ENCODE data around the gene MCMBP. TPM values are rescaled to one million over a fixed set of nuclear protein-coding genes. Genes with fewer than 3 reads are reported as not detected.
A peak's percentile ranks its signal among the peaks of the same experiment; 100 is the strongest.

MCMBP gene
- 44.9 TPM for polyA plus RNA-seq (2013, experiment 1 of 2)
- 43.8 TPM for polyA plus RNA-seq (2013, experiment 2 of 2)

- no peak for DNase-seq (ENCODE audit: low spot score)
Observed at GRCh38 chr10:119872610-119872859, at the start of gene MCMBP. Gene MCMBP, minus strand, starts transcription at chr10:119872843. Its CDS starts 259 bp downstream, at chr10:119872584.

GRCh38 chr10:119919826-119920225, 47.2 kb upstream of the MCMBP start:
- Histone ChIP-seq H3K4me1 (ENCODE audit: control insufficient read depth in 2 of 2, insufficient read depth in 1 of 2, low read depth in 1 of 2, low read length in 2 of 2) (no peaks in the 10 kb centered on the region), H2AFZ (ENCODE audit: low read length) (no peak overlapping the region), H3K79me1 (ENCODE audit: low read depth, low read length) (no peaks in the 10 kb centered on the region), H2BK12ac (ENCODE audit: low read length) (no peak overlapping the region), H3K9ac (ENCODE audit: low read depth, low read length, poor library complexity) (no peak overlapping the region), H3K23ac (ENCODE audit: low read depth, low read length, poor library complexity) (no peak overlapping the region), H3K4me3 (ENCODE audit: low read length in 2 of 2) (no peak overlapping the region), H3K9me3 (replicated peaks in 1 of 2; ENCODE audit: control insufficient read depth in 2 of 2, insufficient read depth in 1 of 2, low read depth in 1 of 2, low read length in 2 of 2) (no peaks in the 10 kb centered on the region), H3K27me3 (ENCODE audit: control insufficient read depth in 3 of 3, insufficient read depth in 3 of 3, low read depth in 1 of 3, low read length in 3 of 3) (no peaks in the 10 kb centered on the region), H2BK5ac (ENCODE audit: low read length) (no peak overlapping the region), H4K91ac (ENCODE audit: low read depth, low read length, poor library complexity) (no peak overlapping the region), H2BK15ac (ENCODE audit: low read length) (no peak overlapping the region), H4K8ac (ENCODE audit: low read depth, low read length) (no peak overlapping the region), H3K36me3 (replicated peaks in 1 of 2; ENCODE audit: control insufficient read depth in 2 of 2, insufficient read depth in 2 of 2, low read length in 2 of 2) (peaks cover 13 to 95% of the 10 kb centered on the region in 2 donors), H3K27ac (replicated peaks; ENCODE audit: low read length) (no peak overlapping the region), H2AK5ac (ENCODE audit: low read depth, low read length) (no peak overlapping the region), H3K4ac (ENCODE audit: low read length) (no peak overlapping the region), H2BK120ac (ENCODE audit: low read depth, low read length) (no peak overlapping the region), H3K14ac (ENCODE audit: low read length) (no peak overlapping the region), H3K18ac (ENCODE audit: low read length) (no peak overlapping the region), H3K4me2 (ENCODE audit: insufficient read depth, low read length, poor library complexity, severe bottlenecking) (no peak overlapping the region)
- no CpG with 5 or more reads among the region's 1 CpG for WGBS, 2 donors (ENCODE audit: extremely low coverage in 2 of 2, insufficient read length in 2 of 2, insufficient replicate concordance in 1 of 2)
- no peak for DNase-seq (ENCODE audit: low spot score)

More at GRCh38 chr10:119872610-119872859, at the start of gene MCMBP:
- Histone ChIP-seq H3K18ac (ENCODE audit: low read length) (peak within 1 kb of the TSS; percentile 98), H2AFZ (ENCODE audit: low read length) (peak within 1 kb of the TSS; percentile 84), H3K4me3 (ENCODE audit: low read length in 2 of 2) (peak within 1 kb of the TSS; percentile 59 to 99), H3K79me1 (ENCODE audit: low read depth, low read length) (peaks cover 2% of the 10 kb centered on the region), H3K27me3 (ENCODE audit: control insufficient read depth in 3 of 3, insufficient read depth in 3 of 3, low read depth in 1 of 3, low read length in 3 of 3) (no peaks in the 10 kb centered on the region), H3K4me1 (ENCODE audit: control insufficient read depth in 2 of 2, insufficient read depth in 1 of 2, low read depth in 1 of 2, low read length in 2 of 2) (peaks cover 0 to 2% of the 10 kb centered on the region in 2 donors), H3K36me3 (replicated peaks in 1 of 2; ENCODE audit: control insufficient read depth in 2 of 2, insufficient read depth in 2 of 2, low read length in 2 of 2) (peaks cover 0 to 14% of the 10 kb centered on the region in 2 donors), H3K14ac (ENCODE audit: low read length) (peak within 1 kb of the TSS; percentile 39), H3K9ac (ENCODE audit: low read depth, low read length, poor library complexity) (peak within 1 kb of the TSS; percentile 83), H3K23ac (ENCODE audit: low read depth, low read length, poor library complexity) (peak within 1 kb of the TSS; percentile 46), H3K9me3 (replicated peaks in 1 of 2; ENCODE audit: control insufficient read depth in 2 of 2, insufficient read depth in 1 of 2, low read depth in 1 of 2, low read length in 2 of 2) (no peaks in the 10 kb centered on the region), H4K91ac (ENCODE audit: low read depth, low read length, poor library complexity) (no peak within 1 kb of the TSS), H2AK5ac (ENCODE audit: low read depth, low read length) (peak within 1 kb of the TSS; percentile 72), H3K27ac (replicated peaks; ENCODE audit: low read length) (peak within 1 kb of the TSS; percentile 68), H2BK12ac (ENCODE audit: low read length) (no peak within 1 kb of the TSS), H2BK15ac (ENCODE audit: low read length) (peak within 1 kb of the TSS; percentile 25), H2BK5ac (ENCODE audit: low read length) (peak within 1 kb of the TSS; percentile 79), H2BK120ac (ENCODE audit: low read depth, low read length) (peak within 1 kb of the TSS; percentile 21), H4K8ac (ENCODE audit: low read depth, low read length) (no peak within 1 kb of the TSS), H3K4me2 (ENCODE audit: insufficient read depth, low read length, poor library complexity, severe bottlenecking) (peak within 1 kb of the TSS; percentile 76), H3K4ac (ENCODE audit: low read length) (no peak within 1 kb of the TSS)
- WGBS, 2 donors (ENCODE audit: extremely low coverage in 2 of 2, insufficient read length in 2 of 2, insufficient replicate concordance in 1 of 2) = no CpG with 5 or more reads among the region's 42 CpGs

- Histone ChIP-seq H3K9me3 (replicated peaks in 1 of 2; ENCODE audit: control insufficient read depth in 2 of 2, insufficient read depth in 1 of 2, low read depth in 1 of 2, low read length in 2 of 2) (no peaks in the 10 kb centered on the region), H2BK12ac (ENCODE audit: low read length) (no peak overlapping the region), H3K4me3 (ENCODE audit: low read length in 2 of 2) (no peak overlapping the region), H2BK5ac (ENCODE audit: low read length) (no peak overlapping the region), H2BK15ac (ENCODE audit: low read length) (no peak overlapping the region), H3K23ac (ENCODE audit: low read depth, low read length, poor library complexity) (no peak overlapping the region), H3K9ac (ENCODE audit: low read depth, low read length, poor library complexity) (no peak overlapping the region), H3K4ac (ENCODE audit: low read length) (no peak overlapping the region), H3K79me1 (ENCODE audit: low read depth, low read length) (no peaks in the 10 kb centered on the region), H4K91ac (ENCODE audit: low read depth, low read length, poor library complexity) (no peak overlapping the region), H2AFZ (ENCODE audit: low read length) (no peak overlapping the region), H4K8ac (ENCODE audit: low read depth, low read length) (no peak overlapping the region), H3K14ac (ENCODE audit: low read length) (no peak overlapping the region), H3K4me2 (ENCODE audit: insufficient read depth, low read length, poor library complexity, severe bottlenecking) (no peak overlapping the region), H3K18ac (ENCODE audit: low read length) (no peak overlapping the region), H2BK120ac (ENCODE audit: low read depth, low read length) (no peak overlapping the region), H3K27ac (replicated peaks; ENCODE audit: low read length) (no peak overlapping the region), H2AK5ac (ENCODE audit: low read depth, low read length) (no peak overlapping the region), H3K36me3 (replicated peaks in 1 of 2; ENCODE audit: control insufficient read depth in 2 of 2, insufficient read depth in 2 of 2, low read length in 2 of 2) (peaks cover 11 to 95% of the 10 kb centered on the region in 2 donors), H3K27me3 (ENCODE audit: control insufficient read depth in 3 of 3, insufficient read depth in 3 of 3, low read depth in 1 of 3, low read length in 3 of 3) (no peaks in the 10 kb centered on the region), H3K4me1 (ENCODE audit: control insufficient read depth in 2 of 2, insufficient read depth in 1 of 2, low read depth in 1 of 2, low read length in 2 of 2) (no peaks in the 10 kb centered on the region)
- no peak for DNase-seq (ENCODE audit: low spot score)
- no CpG with 5 or more reads among the region's 3 CpGs for WGBS, 2 donors (ENCODE audit: extremely low coverage in 2 of 2, insufficient read length in 2 of 2, insufficient replicate concordance in 1 of 2)
Observed at GRCh38 chr10:119919271-119919670, 46.6 kb upstream of the MCMBP start.

GRCh38 chr10:119917777-119918176, 45.1 kb upstream of the MCMBP start:
- Histone ChIP-seq H3K4ac (ENCODE audit: low read length) (no peak overlapping the region), H3K27me3 (ENCODE audit: control insufficient read depth in 3 of 3, insufficient read depth in 3 of 3, low read depth in 1 of 3, low read length in 3 of 3) (no peaks in the 10 kb centered on the region), H2AFZ (ENCODE audit: low read length) (no peak overlapping the region), H3K23ac (ENCODE audit: low read depth, low read length, poor library complexity) (no peak overlapping the region), H3K4me3 (ENCODE audit: low read length in 2 of 2) (no peak overlapping the region), H2BK15ac (ENCODE audit: low read length) (no peak overlapping the region), H2AK5ac (ENCODE audit: low read depth, low read length) (no peak overlapping the region), H2BK5ac (ENCODE audit: low read length) (no peak overlapping the region), H3K27ac (replicated peaks; ENCODE audit: low read length) (no peak overlapping the region), H4K91ac (ENCODE audit: low read depth, low read length, poor library complexity) (no peak overlapping the region), H4K8ac (ENCODE audit: low read depth, low read length) (no peak overlapping the region), H2BK120ac (ENCODE audit: low read depth, low read length) (no peak overlapping the region), H3K9me3 (replicated peaks in 1 of 2; ENCODE audit: control insufficient read depth in 2 of 2, insufficient read depth in 1 of 2, low read depth in 1 of 2, low read length in 2 of 2) (no peaks in the 10 kb centered on the region), H3K4me2 (ENCODE audit: insufficient read depth, low read length, poor library complexity, severe bottlenecking) (no peak overlapping the region), H3K36me3 (replicated peaks in 1 of 2; ENCODE audit: control insufficient read depth in 2 of 2, insufficient read depth in 2 of 2, low read length in 2 of 2) (peaks cover 13 to 93% of the 10 kb centered on the region in 2 donors), H3K79me1 (ENCODE audit: low read depth, low read length) (no peaks in the 10 kb centered on the region), H3K9ac (ENCODE audit: low read depth, low read length, poor library complexity) (no peak overlapping the region), H3K18ac (ENCODE audit: low read length) (no peak overlapping the region), H2BK12ac (ENCODE audit: low read length) (no peak overlapping the region), H3K4me1 (ENCODE audit: control insufficient read depth in 2 of 2, insufficient read depth in 1 of 2, low read depth in 1 of 2, low read length in 2 of 2) (no peaks in the 10 kb centered on the region), H3K14ac (ENCODE audit: low read length) (no peak overlapping the region)
- no peak for DNase-seq (ENCODE audit: low spot score)
- no CpG with 5 or more reads among the region's 3 CpGs for WGBS, 2 donors (ENCODE audit: extremely low coverage in 2 of 2, insufficient read length in 2 of 2, insufficient replicate concordance in 1 of 2)

All from neuronal stem cell (in vitro differentiated cells).